Calu3 (cell line): ENCODE results near the gene DAGLA. TPM values are rescaled to one million over a fixed set of nuclear protein-coding genes. Genes with fewer than 3 reads are reported as not detected.

Source experiments
- BruUV-seq: library from RNA; stranded (reverse); fragments of 400-500 nt; replicated peaks from 2 replicates; lab custom pipeline; 2021; lab: Mats Ljungman, UMichigan
- CTCF ChIA-PET: fragments of 300-600 bp; sonication (Branson Sonifier 250); formaldehyde crosslinking; loops from one replicate; lab custom pipeline; 2022; ENCODE audit warnings: antibody characterized with exemption; lab: Charles Lee
- DNase-seq: peaks from one replicate; pipeline ENCODE4 v3.0.0; 2022
- H3K27ac Mint-ChIP-seq: one replicate; pipeline ENCODE4 v1.8.0; 2022; ENCODE audit warnings: mixed read lengths; ENCODE audit not compliant: unreplicated experiment
- H3K27me3 Mint-ChIP-seq: one replicate; pipeline ENCODE4 v1.8.0; 2022; ENCODE audit warnings: mixed read lengths; ENCODE audit not compliant: unreplicated experiment
- H3K36me3 Mint-ChIP-seq: one replicate; pipeline ENCODE4 v1.8.0; 2022; ENCODE audit warnings: mild to moderate bottlenecking, moderate library complexity, mixed read lengths; ENCODE audit not compliant: insufficient read depth, unreplicated experiment
- H3K4me1 Mint-ChIP-seq: one replicate; pipeline ENCODE4 v1.8.0; 2022; ENCODE audit warnings: mild to moderate bottlenecking, low read depth, mixed read lengths; ENCODE audit not compliant: unreplicated experiment
- H3K4me3 Mint-ChIP-seq: one replicate; pipeline ENCODE4 v1.8.0; 2022; ENCODE audit warnings: mild to moderate bottlenecking, low read depth, moderate library complexity, mixed read lengths; ENCODE audit not compliant: unreplicated experiment
- H3K9me3 Mint-ChIP-seq: one replicate; pipeline ENCODE4 v1.8.0; 2022; ENCODE audit warnings: low read depth, mixed read lengths; ENCODE audit not compliant: unreplicated experiment
- CTCF ChIP-seq: fragments of 200-600 bp; IDR thresholded peaks from one replicate; pipeline ENCODE4 v1.8.0; 2022; ENCODE audit warnings: antibody characterized with exemption; ENCODE audit not compliant: unreplicated experiment
- intact Hi-C: fragments of 100-400 bp; cut with micrococcal nuclease; formaldehyde crosslinking; loops from one replicate; pipeline ENCODE4 v1.10.0; 2022; ENCODE audit not compliant: unreplicated experiment
- total RNA-seq: library from RNA; stranded (reverse); gene quantifications from 2 replicates; pipeline ENCODE4 v1.2.3, GENCODE V29; 2022

DAGLA gene
- total RNA-seq, 1 experiment from 2014 or later = 7.5 TPM

GRCh38 chr11:61737636-61738386 is 57.6 kb downstream of the DAGLA start:
- no peak overlapping the region for H3K4me3 Mint-ChIP-seq
- H3K36me3 Mint-ChIP-seq = peaks cover 28% of the 10 kb centered on the region
- no peak for DNase-seq
- no TSS peak for BruUV-seq
- no peak overlapping the region for H3K27ac Mint-ChIP-seq
- TF ChIP-seq CTCF = no peak
- CTCF ChIA-PET = no interaction called here
- intact Hi-C loops = no loop called here
- H3K4me1 Mint-ChIP-seq = peaks cover 20% of the 10 kb centered on the region
- no peaks in the 10 kb centered on the region for H3K9me3 Mint-ChIP-seq
- H3K27me3 Mint-ChIP-seq = no peaks in the 10 kb centered on the region

- Mint-ChIP-seq H3K36me3 (peaks cover 21% of the 10 kb centered on the region), H3K27me3 (no peaks in the 10 kb centered on the region), H3K4me3 (no peak overlapping the region), H3K9me3 (no peaks in the 10 kb centered on the region), H3K27ac (no peak overlapping the region), H3K4me1 (peaks cover 13% of the 10 kb centered on the region)
- no peak for TF ChIP-seq CTCF
- intact Hi-C loops = no loop called here
- CTCF ChIA-PET = no interaction called here
- DNase-seq = no peak
- BruUV-seq = no TSS peak
Measured at GRCh38 chr11:61738776-61739175, 58.6 kb downstream of the DAGLA start.

- Mint-ChIP-seq H3K36me3 (peaks cover 21% of the 10 kb centered on the region), H3K27ac (no peak overlapping the region), H3K27me3 (no peaks in the 10 kb centered on the region), H3K4me3 (no peak overlapping the region), H3K4me1 (peaks cover 12% of the 10 kb centered on the region), H3K9me3 (no peaks in the 10 kb centered on the region)
- no TSS peak for BruUV-seq
- no peak for DNase-seq
- TF ChIP-seq CTCF = no peak
- CTCF ChIA-PET = no interaction called here
- intact Hi-C loops = no loop called here
Measured at GRCh38 chr11:61739413-61739812, 59.2 kb downstream of the DAGLA start.

- DNase-seq = no peak
- Mint-ChIP-seq H3K36me3 (peaks cover 21% of the 10 kb centered on the region), H3K4me3 (no peak overlapping the region), H3K27me3 (no peaks in the 10 kb centered on the region), H3K27ac (no peak overlapping the region), H3K9me3 (no peaks in the 10 kb centered on the region), H3K4me1 (peaks cover 12% of the 10 kb centered on the region)
- intact Hi-C loops = no loop called here
- no peak for TF ChIP-seq CTCF
- CTCF ChIA-PET = no interaction called here
- BruUV-seq = no TSS peak
Measured at GRCh38 chr11:61739966-61740365, 59.8 kb downstream of the DAGLA start.
